ENCODE data around the gene DBN1. TPM values are rescaled to one million over a fixed set of nuclear protein-coding genes. Genes with fewer than 3 reads are reported as not detected.

The DBN1 gene
- total and polyA plus RNA-seq, 2 of the 8 experiments (the other 6 are each of a cell fraction or from before 2014, with no cell fraction given), result 168 to 333 TPM

DNA sequence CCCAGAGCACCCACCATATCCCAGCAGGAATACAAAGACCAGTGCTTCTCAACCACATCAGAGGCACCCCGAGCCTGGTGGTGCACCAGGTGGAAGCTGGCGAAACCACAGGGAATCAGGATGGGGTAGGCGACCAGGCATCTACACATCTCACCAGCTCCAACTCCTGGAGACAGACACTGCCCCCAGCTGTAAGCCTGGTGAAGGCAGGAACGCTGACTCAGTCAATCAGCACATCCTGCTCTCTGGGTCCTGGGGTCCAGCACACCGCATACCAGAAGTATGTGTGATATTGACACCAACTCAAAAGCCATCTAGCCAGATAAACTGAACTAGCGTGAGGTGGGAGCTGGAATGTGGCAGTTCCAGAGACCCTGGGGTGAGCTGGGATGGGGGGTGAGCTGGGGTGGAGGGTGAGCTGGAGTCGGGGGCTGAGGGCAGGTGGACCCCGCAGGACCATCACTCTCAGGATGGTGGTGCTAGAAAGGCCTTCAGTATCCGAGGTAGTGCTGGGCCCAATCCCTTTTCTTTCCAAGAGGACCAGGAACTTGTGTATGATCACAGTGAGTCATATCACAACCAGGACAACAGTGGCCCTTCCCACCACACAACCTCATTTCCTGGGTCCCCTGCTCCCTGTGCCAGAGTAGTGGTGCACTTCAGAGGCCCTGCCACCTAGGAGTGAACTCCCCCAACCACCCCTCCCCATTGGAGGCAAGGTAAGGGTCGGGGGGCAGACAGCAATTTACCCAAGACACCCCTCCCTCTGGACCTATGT lies 2.5 kb downstream of the DBN1 start:
- peak overlapping the region in 1 of 4 experiments; percentile 96; a peak in 2 of 8 replicates for H3K4me3 ChIP-seq (ENCODE audit: extremely low read depth in 1 of 4, insufficient read depth in 2 of 4, low read depth in 3 of 4, low read length in 4 of 4)
- no peak overlapping the region for H3K23ac ChIP-seq (ENCODE audit: insufficient read length)
- H3K23me2 ChIP-seq (ENCODE audit: low read depth, low read length), result peaks cover 3% of the 10 kb centered on the region
- CTCF ChIA-PET (ENCODE audit: partially characterized antibody), result interaction anchor here (0.7 to 7.9 kb wide), 10 partner anchors 10 to 161 kb away, joined by 3 to 64 read pairs (median 6); no protein-coding TSS in a partner anchor
- no peak overlapping the region for H3K9ac ChIP-seq (replicated peaks in 1 of 4; ENCODE audit: extremely low read depth in 1 of 4, low read depth in 3 of 4, low read length in 3 of 4)
- no peak overlapping the region for H4K5ac ChIP-seq (ENCODE audit: insufficient read length, low read depth, low read length)
- peak overlapping the region; percentile 81 for H2BK5ac ChIP-seq (ENCODE audit: low read depth, low read length)
- H3K18ac ChIP-seq (ENCODE audit: extremely low read depth, low read length), result peak overlapping the region; percentile 15; the same call in 1 of the 2 replicates
- POLR2A ChIA-PET (ENCODE audit: partially characterized antibody), result interaction anchor here (0.6 to 67.5 kb wide), 11 partner anchors 2 to 709 kb away, joined by 3 to 3349 read pairs (median 6); partner anchors contain the start of genes DBN1, DDX41, DOK3 and GRK6
- peak overlapping the region; percentile 68; the same call in 1 of the 2 replicates for H3K27ac ChIP-seq (ENCODE audit: low read depth, low read length)
- TF ChIP-seq JUND (IDR thresholded peaks at IDR 0.05; ENCODE audit: low read length) (no peak), MAFK (IDR thresholded peaks at IDR 0.05; ENCODE audit: low read depth, low read length) (peak; percentile 49; the same call in 1 of the 2 replicates), TCF12 (IDR thresholded peaks at IDR 0.05; ENCODE audit: low read depth, low read length) (no peak), NANOG (IDR thresholded peaks at IDR 0.05; ENCODE audit: insufficient read depth, low read depth, low read length, poor library complexity, severe bottlenecking) (no peak), POLR2AphosphoS5 (IDR thresholded peaks at IDR 0.05; ENCODE audit: low read depth, low read length) (peak; percentile 46; the same call in 1 of the 2 replicates), TEAD4 (IDR thresholded peaks at IDR 0.05; ENCODE audit: low read depth, low read length) (0 out of 2 replicates have a peak, but pooled peaks have one; percentile 3), KDM4A (IDR thresholded peaks at IDR 0.05; ENCODE audit: low read depth, low read length, severe bottlenecking) (peak; percentile 19)
- peak overlapping the region; percentile 2; the same call in 1 of the 2 replicates for H2AK5ac ChIP-seq (ENCODE audit: low read depth, low read length)
- peaks cover 32 to 39% of the 10 kb centered on the region in 2 experiments for H4K20me1 ChIP-seq (replicated peaks in 1 of 2; ENCODE audit: control insufficient read depth in 1 of 2, insufficient read depth in 2 of 2, low read length in 2 of 2)
- H3K14ac ChIP-seq (ENCODE audit: insufficient read length), result no peak overlapping the region
- H2BK15ac ChIP-seq (ENCODE audit: low read length), result no peak overlapping the region
- no peaks in the 10 kb centered on the region for H3K27me3 ChIP-seq (replicated peaks in 1 of 4; ENCODE audit: control insufficient read depth in 3 of 4, extremely low read depth in 1 of 4, insufficient read depth in 3 of 4, low read length in 3 of 4)
- peaks cover 24% of the 10 kb centered on the region for H3K79me1 ChIP-seq (ENCODE audit: low read depth, low read length)
- H3K4ac ChIP-seq (replicated peaks; ENCODE audit: insufficient read length, low read depth, low read length), result no peak overlapping the region
- FAIRE-seq, result no peak
- H2AFZ ChIP-seq (ENCODE audit: low read length), result no peak overlapping the region
- H3K9me3 ChIP-seq (ENCODE audit: insufficient read depth in 2 of 2, low read depth in 1 of 2, low read length in 1 of 2), result no peaks in the 10 kb centered on the region; a peak in 1 of 4 replicates
- no peak overlapping the region for H2BK120ac ChIP-seq (replicated peaks; ENCODE audit: low read depth, low read length)
- H3K79me2 ChIP-seq (ENCODE audit: control insufficient read depth in 1 of 2, insufficient read depth in 2 of 2, low read length in 2 of 2), result peaks cover 14 to 47% of the 10 kb centered on the region in 2 experiments
- H3K4me1 ChIP-seq (replicated peaks in 1 of 4; ENCODE audit: control insufficient read depth in 3 of 4, insufficient read depth in 4 of 4, low read length in 3 of 4), result peaks cover 11 to 42% (median 36%) of the 10 kb centered on the region in 4 experiments
- 96% methylated on average over 10 of the region's 10 CpGs; no CpG with 5 or more reads in 1 of the 2 experiments for WGBS, 2 experiments (ENCODE audit: extremely low coverage in 1 of 2, insufficient coverage in 1 of 2, insufficient read length in 1 of 2, insufficient replicate concordance in 2 of 2, low coverage in 1 of 2, low lambda C conversion rate in 2 of 2, missing lambda C conversion rate in 1 of 2)
- no peak overlapping the region for H2BK12ac ChIP-seq (ENCODE audit: low read depth, low read length)
- H4K8ac ChIP-seq (ENCODE audit: extremely low read depth, insufficient read depth, low read length), result peak overlapping the region; percentile 18; the same call in 1 of the 2 replicates
- peak overlapping the region; percentile 76 to 78; a peak in 3 of 4 replicates for H3K4me2 ChIP-seq (ENCODE audit: insufficient read depth in 1 of 2, low read depth in 2 of 2, low read length in 2 of 2)
- H2BK20ac ChIP-seq (ENCODE audit: low read length), result no peak overlapping the region
- no peak overlapping the region for H4K91ac ChIP-seq (replicated peaks; ENCODE audit: insufficient read length, low read length)
- peak overlapping the region; percentile 17 for H3K56ac ChIP-seq (replicated peaks; ENCODE audit: insufficient read length, low read depth, low read length)
- peaks cover 26 to 51% (median 34%) of the 10 kb centered on the region in 4 experiments for H3K36me3 ChIP-seq (ENCODE audit: control insufficient read depth in 2 of 4, insufficient read depth in 4 of 4, low read length in 3 of 4)
- DNase-seq (ENCODE audit: low read depth in 1 of 2, low spot score in 2 of 2), result no peak
